ENCODE results near the gene FCER2. TPM values are rescaled to one million over a fixed set of nuclear protein-coding genes. Genes with fewer than 3 reads are reported as not detected.
"Not testable (repeated sequence)": the region's sequence is repeated elsewhere in the genome, so short reads cannot be mapped to it uniquely, and the experiment has no call there.

The FCER2 gene
- total RNA-seq, 1 donor from 2014 or later: 0.58 TPM

DNA sequence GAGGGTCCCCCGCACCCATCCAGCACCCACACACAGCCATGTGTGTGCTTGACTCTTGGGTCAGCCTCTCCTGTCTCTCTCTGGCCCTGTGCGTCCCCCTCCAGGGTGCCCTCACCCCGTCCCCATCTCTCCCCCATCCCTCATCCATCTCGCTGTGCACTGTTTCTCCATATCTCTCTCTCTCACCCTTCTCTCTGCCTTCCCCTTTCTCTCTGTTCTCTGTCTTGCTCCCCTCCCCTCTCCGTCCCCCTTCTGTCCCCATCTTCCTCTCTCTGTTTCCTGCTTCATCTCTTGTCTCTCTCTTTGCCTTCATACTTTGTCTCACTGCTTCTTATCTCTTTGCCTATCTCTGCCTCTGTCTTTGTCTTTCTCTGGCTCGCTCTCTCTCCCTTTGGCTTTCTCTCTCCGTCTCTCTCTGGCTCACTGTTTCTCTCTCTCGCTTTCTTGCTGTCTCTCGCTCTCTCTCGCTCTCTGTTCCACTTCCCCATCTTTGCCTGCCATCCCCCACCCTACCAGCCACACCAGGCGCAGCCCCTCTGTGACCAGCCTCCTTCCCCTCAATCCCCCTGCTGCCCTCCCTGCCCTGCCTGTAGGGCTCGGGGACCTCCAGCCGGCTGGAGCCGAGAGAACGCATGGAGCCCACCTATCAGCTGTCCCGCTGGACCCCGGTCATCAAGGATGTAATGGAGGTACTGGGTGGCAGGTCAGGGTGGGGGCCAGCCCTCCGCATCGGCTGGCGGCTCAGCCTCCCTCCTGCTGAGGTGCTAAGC lies 56.1 kb downstream of the FCER2 start:
- TF ChIP-seq, protein P1, sequence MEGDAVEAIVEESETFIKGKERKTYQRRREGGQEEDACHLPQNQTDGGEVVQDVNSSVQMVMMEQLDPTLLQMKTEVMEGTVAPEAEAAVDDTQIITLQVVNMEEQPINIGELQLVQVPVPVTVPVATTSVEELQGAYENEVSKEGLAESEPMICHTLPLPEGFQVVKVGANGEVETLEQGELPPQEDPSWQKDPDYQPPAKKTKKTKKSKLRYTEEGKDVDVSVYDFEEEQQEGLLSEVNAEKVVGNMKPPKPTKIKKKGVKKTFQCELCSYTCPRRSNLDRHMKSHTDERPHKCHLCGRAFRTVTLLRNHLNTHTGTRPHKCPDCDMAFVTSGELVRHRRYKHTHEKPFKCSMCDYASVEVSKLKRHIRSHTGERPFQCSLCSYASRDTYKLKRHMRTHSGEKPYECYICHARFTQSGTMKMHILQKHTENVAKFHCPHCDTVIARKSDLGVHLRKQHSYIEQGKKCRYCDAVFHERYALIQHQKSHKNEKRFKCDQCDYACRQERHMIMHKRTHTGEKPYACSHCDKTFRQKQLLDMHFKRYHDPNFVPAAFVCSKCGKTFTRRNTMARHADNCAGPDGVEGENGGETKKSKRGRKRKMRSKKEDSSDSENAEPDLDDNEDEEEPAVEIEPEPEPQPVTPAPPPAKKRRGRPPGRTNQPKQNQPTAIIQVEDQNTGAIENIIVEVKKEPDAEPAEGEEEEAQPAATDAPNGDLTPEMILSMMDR (IDR thresholded peaks at IDR 0.05): no peak
- Histone ChIP-seq H3K4me1 (no peaks in the 10 kb centered on the region), H3K9me3 (no peaks in the 10 kb centered on the region), H3K36me3 (peaks cover 10% of the 10 kb centered on the region), H3K27me3 (no peaks in the 10 kb centered on the region), H3K27ac (no peak overlapping the region), H3K4me3 (no peak overlapping the region)
- DNase-seq: no peak
- ATAC-seq: no peak
- intact Hi-C loops (cut with DNase I): no loop called here

DNA sequence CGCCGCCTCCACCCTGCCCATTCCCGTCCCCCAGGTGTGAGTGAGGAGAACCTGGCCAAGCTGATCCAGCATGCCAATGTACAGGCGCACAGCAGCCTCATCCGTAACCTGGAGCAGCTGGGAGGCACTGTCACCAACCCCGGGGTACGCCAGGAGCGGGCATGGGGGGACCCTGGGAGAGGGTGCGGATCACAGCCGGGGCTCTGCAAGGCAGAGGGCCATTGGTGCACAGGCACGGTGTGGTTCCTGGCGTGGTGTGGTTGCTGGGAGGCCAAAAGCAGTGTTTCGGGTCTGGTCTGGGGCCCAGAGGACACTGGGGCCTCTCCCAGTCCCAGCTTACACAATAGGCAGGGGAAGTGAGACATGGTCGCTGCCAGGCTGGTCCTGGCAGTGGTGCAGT lies 56.8 kb downstream of the FCER2 start:
- TF ChIP-seq, protein P1 (IDR thresholded peaks at IDR 0.05): no peak
- no peaks in the 10 kb centered on the region for H3K4me1 ChIP-seq
- intact Hi-C loops (cut with DNase I): no loop called here
- no peaks in the 10 kb centered on the region for H3K27me3 ChIP-seq
- no peak overlapping the region for H3K4me3 ChIP-seq
- peaks cover 10% of the 10 kb centered on the region for H3K36me3 ChIP-seq
- no peaks in the 10 kb centered on the region for H3K9me3 ChIP-seq
- no peak overlapping the region for H3K27ac ChIP-seq
- no peak for DNase-seq
- ATAC-seq: peak; percentile 51

DNA sequence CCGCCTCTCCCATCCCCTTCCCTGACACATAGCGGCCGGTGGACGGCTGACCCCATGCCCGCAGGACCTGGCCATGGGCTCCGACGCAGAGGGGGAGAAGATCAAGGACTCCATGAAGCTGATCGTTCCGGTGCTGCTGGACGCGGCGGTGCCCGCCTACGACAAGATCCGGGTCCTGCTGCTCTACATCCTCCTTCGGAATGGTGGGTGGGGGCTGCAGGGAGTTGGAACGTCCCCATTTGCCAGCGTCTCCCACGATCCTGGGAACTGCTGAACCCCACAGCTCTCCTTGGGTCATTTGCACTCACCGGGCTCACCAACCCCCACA lies 57.4 kb downstream of the FCER2 start:
- no peak overlapping the region for H3K4me3 ChIP-seq
- intact Hi-C loops (cut with DNase I): no loop called here
- no peak for DNase-seq
- no peak for ATAC-seq
- no peaks in the 10 kb centered on the region for H3K4me1 ChIP-seq
- no peaks in the 10 kb centered on the region for H3K9me3 ChIP-seq
- peaks cover 10% of the 10 kb centered on the region for H3K36me3 ChIP-seq
- TF ChIP-seq, protein P1 (IDR thresholded peaks at IDR 0.05): no peak
- no peaks in the 10 kb centered on the region for H3K27me3 ChIP-seq
- H3K27ac ChIP-seq: no peak overlapping the region

DNA sequence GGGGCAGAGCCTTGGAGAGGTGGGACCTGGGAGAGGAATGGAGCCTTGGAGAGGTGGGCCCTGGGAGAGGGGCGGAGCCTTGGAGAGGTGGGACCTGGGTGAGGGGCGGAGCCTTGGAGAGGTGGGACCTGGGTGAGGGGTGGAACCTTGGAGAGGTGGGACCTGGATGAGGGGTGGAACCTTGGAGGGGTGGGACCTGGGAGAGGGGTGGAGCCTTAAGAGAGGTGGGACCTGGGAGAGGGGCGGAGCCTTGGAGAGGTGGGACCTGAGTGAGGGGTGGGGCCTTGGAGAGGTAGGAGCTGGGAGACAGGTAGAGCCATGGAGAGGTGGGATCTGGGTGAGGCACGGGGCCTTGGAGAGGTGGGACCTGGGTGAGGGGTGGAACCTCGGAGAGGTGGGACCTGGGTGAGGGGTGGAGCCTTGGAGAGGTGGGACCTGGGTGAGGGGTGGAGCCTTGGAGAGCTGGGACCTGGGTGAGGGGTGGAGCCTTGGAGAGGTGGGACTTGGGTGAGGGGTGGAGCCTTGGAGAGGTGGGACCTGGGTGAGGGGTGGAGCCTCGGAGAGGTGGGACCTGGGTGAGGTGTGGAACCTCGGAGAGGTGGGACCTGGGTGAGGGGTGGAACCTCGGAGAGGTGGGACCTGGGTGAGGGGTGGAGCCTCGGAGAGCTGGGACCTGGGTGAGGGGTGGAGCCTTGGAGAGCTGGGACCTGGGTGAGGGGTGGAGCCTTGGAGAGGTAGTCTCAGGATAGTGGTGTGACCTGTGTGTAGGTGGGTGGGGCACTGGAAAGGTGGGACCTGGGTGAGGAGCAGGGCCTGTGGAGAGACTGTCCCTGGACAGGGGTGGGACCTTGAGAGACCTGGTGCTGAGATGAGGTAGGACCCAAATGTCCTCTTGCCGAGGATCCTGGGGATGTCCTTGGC lies 58.0 kb downstream of the FCER2 start:
- H3K27me3 ChIP-seq; H3K4me1 ChIP-seq; H3K27ac ChIP-seq; H3K9me3 ChIP-seq; intact Hi-C loops (cut with DNase I); H3K4me3 ChIP-seq: not testable (repeated sequence)
- DNase-seq (peak; percentile 67), ATAC-seq (peak; percentile 6)
- H3K36me3 ChIP-seq: peaks cover 10% of the 10 kb centered on the region

DNA sequence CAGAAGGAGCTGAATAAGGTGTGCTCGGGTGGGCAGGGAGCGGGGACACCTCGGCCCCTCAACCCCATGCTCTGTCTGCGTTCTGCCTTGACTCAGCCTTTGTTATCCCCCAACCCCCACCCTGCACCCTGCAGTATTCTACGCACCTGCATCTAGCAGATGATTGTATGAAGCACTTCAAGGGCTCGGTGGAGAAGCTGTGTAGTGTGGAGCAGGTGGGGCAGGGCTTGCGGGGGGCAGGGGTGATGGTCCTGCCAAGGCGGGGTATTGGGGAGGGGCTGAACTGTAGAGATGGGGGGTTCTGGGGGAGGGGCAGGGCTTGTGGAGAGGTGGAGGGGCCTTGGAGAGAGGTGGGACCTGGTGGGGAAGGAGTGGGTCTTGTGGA lies 58.9 kb downstream of the FCER2 start:
- TF ChIP-seq, protein P1 (IDR thresholded peaks at IDR 0.05): no peak
- Histone ChIP-seq H3K27ac (no peak overlapping the region), H3K4me3 (no peak overlapping the region), H3K4me1 (peaks cover 4% of the 10 kb centered on the region), H3K36me3 (peaks cover 10% of the 10 kb centered on the region), H3K27me3 (peaks cover 5% of the 10 kb centered on the region), H3K9me3 (no peaks in the 10 kb centered on the region)
- intact Hi-C loops (cut with DNase I): no loop called here
- DNase-seq (no peak), ATAC-seq (no peak)
